A673 (cell line): ENCODE measurements around the gene UBE2J2.

Experiments
- CTCF ChIP-seq: fragments of 300-800, 200-600 bp; sonication (generic); conservative IDR thresholded peaks from 2 replicates; pipeline ENCODE4 v1.5.1; 2017; ENCODE audit warnings: low read depth, mild to moderate bottlenecking, antibody characterized with exemption, low read length, moderate library complexity, mixed read lengths
- EZH2 ChIP-seq: fragments of 200-600 bp; sonication (generic); IDR thresholded peaks from 2 replicates; pipeline ENCODE4 v1.6.1; 2017; ENCODE audit warnings: borderline replicate concordance, low read depth, mild to moderate bottlenecking, mixed read lengths, antibody characterized with exemption, low read length; ENCODE audit not compliant: poor library complexity, severe bottlenecking

GRCh38 chr1:1292442-1292779, 18.8 kb upstream of the UBE2J2 start:
- no peak for TF ChIP-seq CTCF
- no peak for TF ChIP-seq EZH2
